ENCODE measurements around the gene SUOX.

GRCh38 chr12:56046027-56046780 lies 49.1 kb downstream of the SUOX start:
- no peak for TF ChIP-seq CTCF (IDR thresholded peaks at IDR 0.05)
- no peak for TF ChIP-seq POLR2A (IDR thresholded peaks at IDR 0.05)

Measured in right lobe of liver (tissue), 4 donors.